HepG2 (cell line): ENCODE results near the gene MCM3. TPM values are rescaled to one million over a fixed set of nuclear protein-coding genes. Genes with fewer than 3 reads are reported as not detected.

ENCODE experiments used
- ATAC-seq: fragments of 200-7000 bp; cut with Tn5 transposase; 3 replicates; pipeline ENCODE4 v1.9.1; 2020; ENCODE audit warnings: mild to moderate bottlenecking, moderate library complexity
- BruUV-seq: library from RNA; stranded (reverse); fragments of 400-500 nt; replicated peaks from 2 replicates; lab custom pipeline; 2021; lab: Mats Ljungman, UMichigan
- CTCF ChIA-PET: fragments of 300-600 bp; formaldehyde crosslinking; extraction: SDS; loops from one replicate; lab custom pipeline; 2021; ENCODE audit warnings: low total read pairs, inconsistent platforms, low intra/inter-chr PET ratio; lab: Yijun Ruan, JAX
- POLR2A ChIA-PET: fragments of 350-600 bp; sonication (Branson Sonifier 250); formaldehyde crosslinking; loops from one replicate; lab custom pipeline; 2020; ENCODE audit warnings: antibody characterized with exemption, inconsistent platforms; lab: Yijun Ruan, JAX
- DNase-seq: peaks from one replicate; pipeline ENCODE4 v3.0.0-alpha.2; 2015; ENCODE audit warnings: low spot score
- FAIRE-seq: peaks from 3 replicates; lab custom pipeline; 2011; peaks lifted over from hg19 to GRCh38; lab: Jason Lieb, UNC
- H2AFZ ChIP-seq: one replicate; pipeline ENCODE4 v1.6.1; 2011; ENCODE audit warnings: low read length, inconsistent platforms
- H3K27ac ChIP-seq: fragments of 300-600 bp; 3 replicates; pipeline ENCODE4 v1.8.0; 2011; ENCODE audit warnings: mixed run types, mild to moderate bottlenecking, mixed read lengths, low read length, inconsistent platforms; ENCODE audit not compliant: insufficient read depth; ENCODE audit errors: extremely low read length
- H3K27me3 ChIP-seq, 2 experiments: fragments of 200-600 bp in 1 of 2; 2 replicates in 1 of 2; 3 replicates in 1 of 2; pipeline versions ENCODE4 v1.6.0 to v1.8.0; 2011; ENCODE audit warnings: low read length in 2 of 2, mild to moderate bottlenecking in 2 of 2, moderate library complexity in 2 of 2, inconsistent platforms in 1 of 2; ENCODE audit not compliant: insufficient read depth in 2 of 2, control insufficient read depth in 1 of 2
- H3K36me3 ChIP-seq, 2 experiments: fragments of 200-600 bp in 1 of 2; replicated peaks in 1 of 2; 2 replicates in 1 of 2; 3 replicates in 1 of 2; pipeline versions ENCODE4 v1.5.1 to v1.8.0; 2011; ENCODE audit warnings: low read length in 2 of 2, inconsistent platforms in 1 of 2; ENCODE audit not compliant: insufficient read depth in 2 of 2, control insufficient read depth in 1 of 2
- H3K4me1 ChIP-seq: 2 replicates; pipeline ENCODE4 v1.5.1; 2012; ENCODE audit warnings: low read length, inconsistent platforms; ENCODE audit not compliant: insufficient read depth
- H3K4me2 ChIP-seq: 2 replicates; pipeline ENCODE4 v1.6.0; 2011; ENCODE audit warnings: low read depth, low read length, inconsistent platforms
- H3K4me3 ChIP-seq, 3 experiments: fragments of 200-600 bp in 1 of 3; sonication (generic), shearing (Covaris generic) in 1 of 3; replicated peaks in 1 of 3; 2 replicates each; pipeline ENCODE4 v1.5.1; 2011 to 2016; ENCODE audit warnings: low read length in 3 of 3, inconsistent platforms in 2 of 3, low read depth in 2 of 3, mild to moderate bottlenecking in 2 of 3, control low read depth in 1 of 3, mixed read lengths in 1 of 3; ENCODE audit not compliant: insufficient read depth in 1 of 3
- H3K79me2 ChIP-seq: one replicate; pipeline ENCODE4 v1.6.1; 2011; ENCODE audit warnings: low read length, inconsistent platforms; ENCODE audit not compliant: insufficient read depth
- H3K9ac ChIP-seq: 2 replicates; pipeline ENCODE4 v1.6.0; 2011; ENCODE audit warnings: mild to moderate bottlenecking, low read depth, low read length, inconsistent platforms; ENCODE audit not compliant: insufficient read depth
- H3K9me3 ChIP-seq: 2 replicates; pipeline ENCODE4 v1.5.1; 2012; ENCODE audit warnings: mild to moderate bottlenecking, low read length
- H4K20me1 ChIP-seq: 2 replicates; pipeline ENCODE4 v1.6.0; 2011; ENCODE audit warnings: inconsistent platforms, mild to moderate bottlenecking, low read length, moderate library complexity; ENCODE audit not compliant: insufficient read depth
- RAD51 ChIP-seq: fragments of 450-650 bp; IDR thresholded peaks from 2 replicates; pipeline ENCODE4 v1.6.1; 2016; ENCODE audit warnings: borderline replicate concordance
- RXRB ChIP-seq: IDR thresholded peaks from 2 replicates; pipeline ENCODE4 v1.6.1; 2016; ENCODE audit warnings: borderline replicate concordance, missing genetic modification reagents, missing compliant biosample characterization
- SIX1 ChIP-seq: sonication (generic); formaldehyde crosslinking; IDR thresholded peaks from 2 replicates; pipeline ENCODE4 v1.4.0; 2020; ENCODE audit warnings: missing genetic modification reagents, borderline replicate concordance
- ZNF629 ChIP-seq: sonication (generic); formaldehyde crosslinking; conservative IDR thresholded peaks from 2 replicates; pipeline ENCODE4 v1.5.0; 2020; ENCODE audit warnings: missing genetic modification reagents
- ZSCAN20 ChIP-seq: sonication (generic); formaldehyde crosslinking; IDR thresholded peaks from 2 replicates; pipeline ENCODE4 v1.4.0; 2020; ENCODE audit warnings: missing genetic modification reagents, mild to moderate bottlenecking, borderline replicate concordance
- ZSCAN9 ChIP-seq: IDR thresholded peaks from 2 replicates; pipeline ENCODE4 v1.6.1; 2016; ENCODE audit warnings: borderline replicate concordance
- WGBS: methylation state at CpG from one replicate; pipeline ENCODE4 v1.1.6; 2017; ENCODE audit warnings: low lambda C conversion rate; 5-methylcytosine and 5-hydroxymethylcytosine counted together
- in situ Hi-C: cut with HindIII; loops from 2 replicates; pipeline ENCODE4 v1.10.0; 2017; ENCODE audit warnings: low pct_unique_long_range_greater_than_20kb; ENCODE audit not compliant: extremely low pct_ligation_motif_present
- intact Hi-C: fragments of 100-400 bp; cut with micrococcal nuclease; formaldehyde crosslinking; loops from one replicate; pipeline ENCODE4 v1.10.0; 2022; ENCODE audit not compliant: unreplicated experiment
- polyA plus RNA-seq, 8 experiments: library from polyadenylated mRNA; depleted of rRNA in 3 of 8; stranded (reverse) in 7 of 8; unstranded in 1 of 8; fragments of >200 nt; fragmentation: Illumina TruSeq in 4 of 8; extraction: Trizol in 4 of 8; gene quantifications; 2 replicates each; pipeline versions ENCODE4 v1.2.1 to v1.2.3, GENCODE V29; 2011 to 2016; ENCODE audit warnings: low read depth in 4 of 8, missing spikeins in 1 of 8, mixed read lengths in 1 of 8; ENCODE audit not compliant: insufficient read depth in 1 of 8
- total RNA-seq, 5 experiments: library from RNA; depleted of rRNA; stranded (reverse); fragments of >200 nt; fragmentation: Illumina TruSeq; extraction: Trizol; gene quantifications; 2 replicates each; pipeline ENCODE4 v1.2.3, GENCODE V29; 2016; ENCODE audit warnings: low read depth in 1 of 5
- TF ChIP-seq, protein P1 (sequence below): sonication (generic); formaldehyde crosslinking; IDR thresholded peaks from 2 replicates; pipeline ENCODE4 v1.4.0; 2020; ENCODE audit warnings: mild to moderate bottlenecking, missing genetic modification reagents, borderline replicate concordance
- TF ChIP-seq, protein P2 (sequence below): sonication (generic); formaldehyde crosslinking; IDR thresholded peaks from 2 replicates; pipeline ENCODE4 v1.4.0; 2020; ENCODE audit warnings: missing genetic modification reagents
- TF ChIP-seq, protein P3 (sequence below): sonication (generic); IDR thresholded peaks from 2 replicates; pipeline ENCODE4 v1.6.1; 2016; ENCODE audit warnings: low read depth, borderline replicate concordance

MCM3 gene
- total and polyA plus RNA-seq, 2 of the 13 experiments (the other 11 are each of a cell fraction or from before 2014, with no cell fraction given): 164 to 288 TPM

DNA sequence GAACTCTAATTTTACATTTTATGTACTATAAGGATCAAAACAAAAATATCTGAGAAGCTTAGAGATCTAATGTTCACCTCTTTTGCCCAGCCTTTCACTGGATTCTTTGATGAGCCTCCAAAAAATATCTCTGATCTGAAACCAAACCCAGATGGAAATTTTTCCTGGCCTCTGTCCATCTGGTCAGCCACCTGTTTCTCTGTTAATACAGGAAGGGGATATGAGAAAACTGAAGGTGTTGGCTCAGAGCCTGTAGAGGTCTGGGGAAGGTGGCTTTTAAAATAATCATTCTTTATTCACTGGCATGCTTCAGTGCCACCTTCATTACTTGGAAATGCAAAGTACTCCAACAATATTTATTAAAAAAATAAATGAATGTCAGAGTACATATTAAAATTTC is 8.5 kb upstream of the MCM3 start (continued):
- no peak for TF ChIP-seq RXRB (CRISPR knock-in tag)

DNA sequence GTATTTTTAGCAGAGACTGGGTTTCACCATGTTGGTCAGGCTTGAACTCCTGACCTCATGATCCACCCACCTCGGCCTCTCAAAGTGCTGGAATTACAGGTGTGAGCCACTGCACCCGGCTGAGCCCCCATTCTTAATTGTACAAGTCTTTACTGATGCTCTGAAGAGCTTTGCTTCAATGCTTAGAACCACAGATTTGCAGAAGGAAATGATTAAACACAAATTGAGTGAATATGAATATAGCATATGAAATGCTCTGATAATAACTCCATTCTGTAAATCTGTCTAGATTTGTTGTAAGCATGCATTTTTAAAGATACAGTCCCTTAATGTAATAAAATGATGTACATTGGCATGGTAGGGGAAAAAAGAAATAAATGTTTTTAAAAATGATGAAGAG is 4.3 kb upstream of the MCM3 start:
- Histone ChIP-seq H3K79me2 (peaks cover 10% of the 10 kb centered on the region), H4K20me1 (no peaks in the 10 kb centered on the region), H3K36me3 (no peaks in the 10 kb centered on the region), H2AFZ (no peak overlapping the region)
- intact Hi-C loops: loop anchor here (5.0 to 10.0 kb wide), 2 partner anchors 298 to 706 kb away; partner anchors contain the start of gene GSTA4
- no peak for ATAC-seq
- in situ Hi-C loops: loop anchor here (5.0 to 10.0 kb wide), 3 partner anchors 78 to 376 kb away; no protein-coding TSS in a partner anchor
- TF ChIP-seq, protein P1, sequence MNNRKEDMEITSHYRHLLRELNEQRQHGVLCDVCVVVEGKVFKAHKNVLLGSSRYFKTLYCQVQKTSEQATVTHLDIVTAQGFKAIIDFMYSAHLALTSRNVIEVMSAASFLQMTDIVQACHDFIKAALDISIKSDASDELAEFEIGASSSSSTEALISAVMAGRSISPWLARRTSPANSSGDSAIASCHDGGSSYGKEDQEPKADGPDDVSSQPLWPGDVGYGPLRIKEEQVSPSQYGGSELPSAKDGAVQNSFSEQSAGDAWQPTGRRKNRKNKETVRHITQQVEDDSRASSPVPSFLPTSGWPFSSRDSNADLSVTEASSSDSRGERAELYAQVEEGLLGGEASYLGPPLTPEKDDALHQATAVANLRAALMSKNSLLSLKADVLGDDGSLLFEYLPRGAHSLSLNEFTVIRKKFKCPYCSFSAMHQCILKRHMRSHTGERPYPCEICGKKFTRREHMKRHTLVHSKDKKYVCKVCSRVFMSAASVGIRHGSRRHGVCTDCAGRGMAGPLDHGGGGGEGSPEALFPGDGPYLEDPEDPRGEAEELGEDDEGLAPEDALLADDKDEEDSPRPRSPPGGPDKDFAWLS (CRISPR knock-in tag): no peak
- TF ChIP-seq, protein P2, sequence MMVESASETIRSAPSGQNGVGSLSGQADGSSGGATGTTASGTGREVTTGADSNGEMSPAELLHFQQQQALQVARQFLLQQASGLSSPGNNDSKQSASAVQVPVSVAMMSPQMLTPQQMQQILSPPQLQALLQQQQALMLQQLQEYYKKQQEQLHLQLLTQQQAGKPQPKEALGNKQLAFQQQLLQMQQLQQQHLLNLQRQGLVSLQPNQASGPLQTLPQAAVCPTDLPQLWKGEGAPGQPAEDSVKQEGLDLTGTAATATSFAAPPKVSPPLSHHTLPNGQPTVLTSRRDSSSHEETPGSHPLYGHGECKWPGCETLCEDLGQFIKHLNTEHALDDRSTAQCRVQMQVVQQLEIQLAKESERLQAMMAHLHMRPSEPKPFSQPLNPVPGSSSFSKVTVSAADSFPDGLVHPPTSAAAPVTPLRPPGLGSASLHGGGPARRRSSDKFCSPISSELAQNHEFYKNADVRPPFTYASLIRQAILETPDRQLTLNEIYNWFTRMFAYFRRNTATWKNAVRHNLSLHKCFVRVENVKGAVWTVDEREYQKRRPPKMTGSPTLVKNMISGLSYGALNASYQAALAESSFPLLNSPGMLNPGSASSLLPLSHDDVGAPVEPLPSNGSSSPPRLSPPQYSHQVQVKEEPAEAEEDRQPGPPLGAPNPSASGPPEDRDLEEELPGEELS (CRISPR knock-in tag): no peak
- TF ChIP-seq, protein P3, sequence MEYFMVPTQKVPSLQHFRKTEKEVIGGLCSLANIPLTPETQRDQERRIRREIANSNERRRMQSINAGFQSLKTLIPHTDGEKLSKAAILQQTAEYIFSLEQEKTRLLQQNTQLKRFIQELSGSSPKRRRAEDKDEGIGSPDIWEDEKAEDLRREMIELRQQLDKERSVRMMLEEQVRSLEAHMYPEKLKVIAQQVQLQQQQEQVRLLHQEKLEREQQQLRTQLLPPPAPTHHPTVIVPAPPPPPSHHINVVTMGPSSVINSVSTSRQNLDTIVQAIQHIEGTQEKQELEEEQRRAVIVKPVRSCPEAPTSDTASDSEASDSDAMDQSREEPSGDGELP: no peak
- TF ChIP-seq SIX1 (CRISPR knock-in tag) (no peak), ZNF629 (CRISPR knock-in tag) (no peak), ZSCAN20 (CRISPR knock-in tag) (no peak), ZSCAN9 (no peak), RAD51 (no peak)
- TF ChIP-seq, all 625 proteins: peak for 0
- FAIRE-seq (no peak), DNase-seq (no peak)
- Histone ChIP-seq H3K9me3 (no peaks in the 10 kb centered on the region), H3K4me2 (no peak overlapping the region), H3K27me3 (no peaks in the 10 kb centered on the region; a peak in 1 of 5 replicates), H3K27ac (no peak overlapping the region), H3K4me3 (no peak overlapping the region), H3K9ac (no peak overlapping the region), H3K4me1 (peaks cover 32% of the 10 kb centered on the region)
- ChIA-PET CTCF (interaction anchor here (3.1 kb wide), 1 partner anchor 111 kb away, joined by 74 read pairs; no protein-coding TSS in a partner anchor), POLR2A (no interaction called here)
- no TSS peak for BruUV-seq
- WGBS: 91% methylated on average over 2 of the region's 2 CpGs
